K562 (cell line): ENCODE data around the gene IBTK. TPM values are rescaled to one million over a fixed set of nuclear protein-coding genes. Genes with fewer than 3 reads are reported as not detected.

Experiments used
- CBX2 ChIP-seq: fragments of 200-600 bp; sonication (generic); IDR thresholded peaks from one replicate; pipeline ENCODE4 v1.6.1; 2012; ENCODE audit warnings: mild to moderate bottlenecking, low read length, inconsistent platforms; ENCODE audit not compliant: insufficient read depth, poor library complexity, severe bottlenecking
- CREB1 ChIP-seq, 2 experiments: sonication (generic) in 1 of 2; formaldehyde crosslinking in 1 of 2; IDR thresholded peaks; 2 replicates each; pipeline versions ENCODE4 v1.6.1 to v1.8.0; 2012 to 2022; ENCODE audit warnings: inconsistent platforms in 1 of 2, mild to moderate bottlenecking in 1 of 2, missing genetic modification reagents in 1 of 2, moderate library complexity in 1 of 2
- E2F6 ChIP-seq, 2 experiments: IDR thresholded peaks; 2 replicates each; pipeline ENCODE4 v1.6.1; 2011; ENCODE audit warnings: borderline replicate concordance in 1 of 2, control low read depth in 1 of 2, low read depth in 1 of 2, low read length in 1 of 2, mild to moderate bottlenecking in 1 of 2, mixed read lengths in 1 of 2, moderate library complexity in 1 of 2; ENCODE audit not compliant: insufficient read depth in 1 of 2, insufficient read length in 1 of 2, poor library complexity in 1 of 2, severe bottlenecking in 1 of 2; ENCODE audit errors: extremely low read depth in 1 of 2
- EHMT2 ChIP-seq: fragments of 450-650 bp; IDR thresholded peaks from 2 replicates; pipeline ENCODE4 v1.6.1; 2018; ENCODE audit warnings: antibody characterized with exemption
- ETS2 ChIP-seq: IDR thresholded peaks from 2 replicates; pipeline ENCODE4 v1.6.1; 2016; ENCODE audit warnings: borderline replicate concordance, missing genetic modification characterization, mild to moderate bottlenecking, moderate library complexity, missing compliant biosample characterization; ENCODE audit not compliant: poor library complexity, severe bottlenecking
- ETV5 ChIP-seq: sonication (generic); formaldehyde crosslinking; IDR thresholded peaks from 2 replicates; pipeline ENCODE4 v1.4.0; 2020; ENCODE audit warnings: low read depth, mild to moderate bottlenecking, missing genetic modification reagents
- GABPA ChIP-seq: fragments of 200-800 bp; sonication (Bioruptor generic); conservative IDR thresholded peaks from 2 replicates; pipeline ENCODE4 v1.6.1; 2016; ENCODE audit warnings: low read depth, missing genetic modification characterization, missing compliant biosample characterization
- KAT7 ChIP-seq: sonication (generic); formaldehyde crosslinking; IDR thresholded peaks from 2 replicates; pipeline ENCODE4 v1.8.0; 2022; ENCODE audit warnings: missing genetic modification reagents, mild to moderate bottlenecking, borderline replicate concordance
- MAFG ChIP-seq: fragments of 450-650 bp; conservative IDR thresholded peaks from 2 replicates; pipeline ENCODE4 v1.6.1; 2016; ENCODE audit warnings: missing genetic modification characterization, missing compliant biosample characterization
- MCM2 ChIP-seq: fragments of 450-650 bp; IDR thresholded peaks from 2 replicates; pipeline ENCODE4 v1.6.1; 2017; ENCODE audit warnings: low read depth, mild to moderate bottlenecking
- MYC ChIP-seq, 2 experiments: fragments of 250-450 bp in 1 of 2; sonication (Bioruptor Pico) in 1 of 2; IDR thresholded peaks; 2 replicates each; pipeline versions ENCODE4 v1.5.1 to v1.6.1; 2012 to 2021; ENCODE audit warnings: low read depth in 2 of 2, borderline replicate concordance in 1 of 2, improper control_type of control experiment in 1 of 2, low read length in 1 of 2, mild to moderate bottlenecking in 1 of 2, moderate library complexity in 1 of 2
- NFRKB ChIP-seq: fragments of 450-650 bp; IDR thresholded peaks from 2 replicates; pipeline ENCODE4 v1.6.1; 2016; ENCODE audit warnings: low read depth
- POLR2G ChIP-seq: fragments of 200-400 bp; formaldehyde crosslinking; IDR thresholded peaks from 2 replicates; pipeline ENCODE4 v1.6.1; 2017; ENCODE audit warnings: low read depth, mild to moderate bottlenecking, antibody characterized with exemption, low read length, moderate library complexity
- RBM22 ChIP-seq: fragments of 200-400 bp; formaldehyde crosslinking; IDR thresholded peaks from 2 replicates; pipeline ENCODE4 v1.6.1; 2018; ENCODE audit warnings: low read length, low read depth; ENCODE audit not compliant: poor library complexity, severe bottlenecking
- RBM39 ChIP-seq: fragments of 200-400 bp; formaldehyde crosslinking; optimal IDR thresholded peaks from 2 replicates; pipeline ENCODE3; 2018; ENCODE audit warnings: low read depth, low read length
- TBP ChIP-seq: optimal IDR thresholded peaks from 2 replicates; pipeline ENCODE3; 2011; ENCODE audit warnings: low read depth, low read length, improper control_type of control experiment
- TFAP4 ChIP-seq: sonication (generic); formaldehyde crosslinking; IDR thresholded peaks from 2 replicates; pipeline ENCODE4 v1.8.0; 2022; ENCODE audit warnings: missing genetic modification reagents, mild to moderate bottlenecking, moderate library complexity, borderline replicate concordance
- YY1 ChIP-seq, 3 experiments: IDR thresholded peaks; 2 replicates each; pipeline ENCODE4 v1.6.1; 2011; ENCODE audit warnings: low read length in 2 of 3, mild to moderate bottlenecking in 2 of 3, moderate library complexity in 2 of 3, borderline replicate concordance in 1 of 3, control low read depth in 1 of 3, low read depth in 1 of 3; ENCODE audit not compliant: insufficient read depth in 3 of 3, insufficient replicate concordance in 2 of 3, control insufficient read depth in 1 of 3, insufficient read length in 1 of 3; ENCODE audit errors: extremely low read depth in 1 of 3
- ZNF12 ChIP-seq: sonication (generic); formaldehyde crosslinking; IDR thresholded peaks from 2 replicates; pipeline ENCODE4 v1.4.0; 2020; ENCODE audit warnings: mild to moderate bottlenecking, missing genetic modification reagents
- ZNF134 ChIP-seq: fragments of 250-450 bp; sonication (Bioruptor Pico); conservative IDR thresholded peaks from 2 replicates; pipeline ENCODE4 v1.4.0; 2020
- ZNF224 ChIP-seq: sonication (generic); formaldehyde crosslinking; IDR thresholded peaks from 2 replicates; pipeline ENCODE4 v1.8.0; 2022; ENCODE audit warnings: mild to moderate bottlenecking, missing genetic modification reagents
- ZNF316 ChIP-seq: fragments of 450-650 bp; IDR thresholded peaks from 2 replicates; pipeline ENCODE4 v1.6.1; 2016
- ZSCAN29 ChIP-seq: fragments of 450-650 bp; IDR thresholded peaks from 2 replicates; pipeline ENCODE4 v1.6.1; 2017
- polyA plus RNA-seq, 8 experiments: library from polyadenylated mRNA; depleted of rRNA in 4 of 8; stranded (reverse) in 5 of 8; unstranded in 3 of 8; fragments of >200 nt; fragmentation: Nextera tagmentation in 2 of 8; fragmentation: Illumina TruSeq in 1 of 8; extraction: Ambion mirVana in 2 of 8; extraction: Trizol in 1 of 8; gene quantifications; 2 replicates each; pipeline versions ENCODE4 v1.2.1 to v1.2.3, GENCODE V29; 2011 to 2014; ENCODE audit warnings: inconsistent platforms in 1 of 8, missing spikeins in 1 of 8
- total RNA-seq, 7 experiments: library from RNA; depleted of rRNA in 6 of 7; stranded (reverse); fragments of >200 nt in 6 of 7; fragmentation: Illumina TruSeq in 2 of 7; extraction: Trizol in 2 of 7; gene quantifications; 2 replicates each; pipeline versions ENCODE4 v1.2.1 to v1.2.3, GENCODE V29; 2011 to 2021; ENCODE audit warnings: low replicate concordance in 1 of 7

Gene IBTK
- total and polyA plus RNA-seq, 9 of the 15 experiments (the other 6 are each of a cell fraction or from before 2014, with no cell fraction given) = 13.2 to 36.4 (median 21.8) TPM

- TF ChIP-seq MYC (IDR thresholded peaks at IDR 0.05; ENCODE audit: low read depth, low read length) = peak; percentile 78
- TF ChIP-seq MYC (CRISPR knock-in tag; IDR thresholded peaks at IDR 0.05; ENCODE audit: borderline replicate concordance, low read depth) = 0 out of 2 replicates have a peak, but pooled peaks have one; percentile 44
- TF ChIP-seq EHMT2 = peak; percentile 7; the same call in 1 of the 2 replicates
- TF ChIP-seq ZNF12 = 0 out of 2 replicates have a peak, but pooled peaks have one; percentile 26
- peak; percentile 91; the same call in 1 of the 2 replicates for TF ChIP-seq NFRKB
- TF ChIP-seq YY1 (IDR thresholded peaks at IDR 0.05; ENCODE audit: borderline replicate concordance in 1 of 3, control insufficient read depth in 1 of 3, extremely low read depth in 1 of 3, insufficient read depth in 3 of 3, insufficient read length in 1 of 3, insufficient replicate concordance in 2 of 3, low read depth in 1 of 3, low read length in 2 of 3) = peak; percentile 23 to 93 (median 88)
- TF ChIP-seq MAFG (tag) = 0 out of 2 replicates have a peak, but pooled peaks have one; percentile 22
- peak; percentile 72; the same call in 1 of the 2 replicates for TF ChIP-seq ZSCAN29
- TF ChIP-seq KAT7 = peak; percentile 33; the same call in 1 of the 2 replicates
- no peak for TF ChIP-seq MCM2
- no peak for TF ChIP-seq CREB1 (IDR thresholded peaks at IDR 0.05)
- peak; percentile 52 for TF ChIP-seq CREB1 (CRISPR knock-in tag; IDR thresholded peaks at IDR 0.05)
- peak; percentile 29 for TF ChIP-seq GABPA (tag)
- TF ChIP-seq ETS2 (tag) = no peak
- TF ChIP-seq ZNF224 = no peak
- TF ChIP-seq RBM39 = no peak
- peak; percentile 33 for TF ChIP-seq RBM22
- TF ChIP-seq E2F6 (IDR thresholded peaks at IDR 0.05; ENCODE audit: borderline replicate concordance in 1 of 2, extremely low read depth in 1 of 2, insufficient read depth in 1 of 2, insufficient read length in 1 of 2, low read depth in 1 of 2, low read length in 1 of 2, poor library complexity in 1 of 2, severe bottlenecking in 1 of 2) = peak; percentile 30 to 41
- TF ChIP-seq TFAP4 (CRISPR knock-in tag) = peak; percentile 55; the same call in 1 of the 2 replicates
- no peak for TF ChIP-seq ZNF134 (CRISPR knock-in tag)
- peak; percentile 34 for TF ChIP-seq TBP
- no peak for TF ChIP-seq ZNF316
- no peak for TF ChIP-seq CBX2
- TF ChIP-seq POLR2G = peak; percentile 94
- no peak for TF ChIP-seq ETV5 (CRISPR knock-in tag)
These were observed at the start of gene IBTK (continued) for GRCh38 chr6:82247505-82248272.
